Testis (tissue), 3 donors: Measurements from ENCODE around the gene PCNX1. TPM values are rescaled to one million over a fixed set of nuclear protein-coding genes. Genes with fewer than 3 reads are reported as not detected.

Source experiments
- DNase-seq: peaks from one replicate; pipeline ENCODE4 v3.0.0-alpha.2; 2019
- H3K27ac ChIP-seq, 2 donors: fragments of 200-600 bp; sonication (generic); one replicate each; pipeline ENCODE4 v1.5.1; 2019
- H3K27me3 ChIP-seq: fragments of 200-600 bp; sonication (generic); one replicate; pipeline ENCODE4 v1.5.1; 2019
- H3K36me3 ChIP-seq: fragments of 200-600 bp; sonication (generic); one replicate; pipeline ENCODE4 v1.5.1; 2017; ENCODE audit warnings: low read depth; ENCODE audit errors: missing control alignments
- H3K4me1 ChIP-seq: fragments of 200-600 bp; sonication (generic); one replicate; pipeline ENCODE4 v1.5.1; 2019
- H3K4me3 ChIP-seq, 2 donors: fragments of 200-600 bp; sonication (generic); one replicate each; pipeline ENCODE4 v1.5.1; 2017 to 2019
- H3K9me3 ChIP-seq: fragments of 200-600 bp; sonication (generic); one replicate; pipeline ENCODE4 v1.5.1; 2017
- POLR2A ChIP-seq: fragments of 450-650 bp; IDR thresholded peaks from one replicate; pipeline ENCODE4 v1.6.1; 2017; ENCODE audit warnings: antibody characterized with exemption, mild to moderate bottlenecking, moderate library complexity
- WGBS, 2 donors: methylation state at CpG; one replicate each; pipeline ENCODE4 v1.1.5; 2018; 5-methylcytosine and 5-hydroxymethylcytosine counted together
- intact Hi-C: fragments of 100-400 bp; cut with DNase I; formaldehyde crosslinking; loops from one replicate; pipeline ENCODE4 v1.15.1; 2023; ENCODE audit warnings: low total_unique reads
- polyA plus RNA-seq: library from polyadenylated mRNA; stranded (reverse); fragments of 350-450 nt; fragmentation: Illumina TruSeq; extraction: RNeasy Lipid Tissue Mini Kit (QIAGEN cat#74804); gene quantifications from one replicate; pipeline ENCODE4 v1.2.3, GENCODE V29; 2014; ENCODE audit warnings: low read depth, low replicate concordance; ENCODE audit not compliant: insufficient read depth
- total RNA-seq, 2 donors: library from RNA; depleted of rRNA; stranded (reverse); fragments of >200 nt; gene quantifications; one replicate each; pipeline ENCODE4 v1.2.3, GENCODE V29; 2016
- TF ChIP-seq, protein P1 (sequence below), 3 experiments: fragments of 450-650 bp in 2 of 3; fragments of 200-600 bp in 1 of 3; sonication (generic) in 1 of 3; IDR thresholded peaks; one replicate each; pipeline ENCODE4 v1.5.1; 2016 to 2019; ENCODE audit warnings: antibody characterized with exemption in 3 of 3, mild to moderate bottlenecking in 2 of 3, moderate library complexity in 1 of 3

Gene PCNX1
- total and polyA plus RNA-seq, 3 donors from 2014 or later, result 70.9 to 123 (median 105) TPM

- no peak for DNase-seq
- intact Hi-C loops, result no loop called here
- H3K4me1 ChIP-seq, result no peaks in the 10 kb centered on the region
- H3K36me3 ChIP-seq, result no peaks in the 10 kb centered on the region
- H3K27ac ChIP-seq, result no peak overlapping the region
- H3K27me3 ChIP-seq, result no peaks in the 10 kb centered on the region
- TF ChIP-seq POLR2A, result no peak
- 90 to 91% methylated on average over 13 of the region's 13 CpGs for WGBS, 2 donors
- H3K9me3 ChIP-seq, result no peaks in the 10 kb centered on the region
- H3K4me3 ChIP-seq, result no peak overlapping the region
These were observed 95.9 kb downstream of the PCNX1 start for GRCh38 chr14:71003156-71003555.

DNA sequence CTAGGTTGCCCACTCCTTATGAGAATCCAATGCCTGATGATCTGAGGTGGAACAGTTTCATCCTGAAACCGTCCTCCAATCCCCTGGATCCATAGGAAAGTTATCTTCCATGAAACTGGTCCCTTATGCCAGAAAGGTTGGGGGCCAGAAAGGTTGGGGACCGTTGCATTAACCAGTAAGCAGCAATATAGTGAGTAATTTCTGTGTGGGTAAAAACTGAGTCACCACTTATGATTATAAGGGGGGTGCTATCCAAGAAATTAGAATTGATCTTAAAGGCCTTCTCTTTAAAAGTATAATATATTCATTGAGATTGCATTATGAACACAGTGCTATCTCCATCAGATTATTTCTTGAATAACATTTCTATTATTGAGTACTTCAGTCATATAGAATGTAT, 97.2 kb downstream of the PCNX1 start:
- Histone ChIP-seq H3K4me3 (no peak overlapping the region), H3K27me3 (no peaks in the 10 kb centered on the region), H3K27ac (no peak overlapping the region), H3K9me3 (no peaks in the 10 kb centered on the region), H3K36me3 (no peaks in the 10 kb centered on the region), H3K4me1 (no peaks in the 10 kb centered on the region)
- TF ChIP-seq, protein P1, sequence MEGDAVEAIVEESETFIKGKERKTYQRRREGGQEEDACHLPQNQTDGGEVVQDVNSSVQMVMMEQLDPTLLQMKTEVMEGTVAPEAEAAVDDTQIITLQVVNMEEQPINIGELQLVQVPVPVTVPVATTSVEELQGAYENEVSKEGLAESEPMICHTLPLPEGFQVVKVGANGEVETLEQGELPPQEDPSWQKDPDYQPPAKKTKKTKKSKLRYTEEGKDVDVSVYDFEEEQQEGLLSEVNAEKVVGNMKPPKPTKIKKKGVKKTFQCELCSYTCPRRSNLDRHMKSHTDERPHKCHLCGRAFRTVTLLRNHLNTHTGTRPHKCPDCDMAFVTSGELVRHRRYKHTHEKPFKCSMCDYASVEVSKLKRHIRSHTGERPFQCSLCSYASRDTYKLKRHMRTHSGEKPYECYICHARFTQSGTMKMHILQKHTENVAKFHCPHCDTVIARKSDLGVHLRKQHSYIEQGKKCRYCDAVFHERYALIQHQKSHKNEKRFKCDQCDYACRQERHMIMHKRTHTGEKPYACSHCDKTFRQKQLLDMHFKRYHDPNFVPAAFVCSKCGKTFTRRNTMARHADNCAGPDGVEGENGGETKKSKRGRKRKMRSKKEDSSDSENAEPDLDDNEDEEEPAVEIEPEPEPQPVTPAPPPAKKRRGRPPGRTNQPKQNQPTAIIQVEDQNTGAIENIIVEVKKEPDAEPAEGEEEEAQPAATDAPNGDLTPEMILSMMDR (IDR thresholded peaks at IDR 0.05), result no peak
- no peak for TF ChIP-seq POLR2A
- WGBS, 2 donors, result 86 to 97% methylated on average over 2 of the region's 2 CpGs
- DNase-seq, result no peak
- intact Hi-C loops, result no loop called here

DNA sequence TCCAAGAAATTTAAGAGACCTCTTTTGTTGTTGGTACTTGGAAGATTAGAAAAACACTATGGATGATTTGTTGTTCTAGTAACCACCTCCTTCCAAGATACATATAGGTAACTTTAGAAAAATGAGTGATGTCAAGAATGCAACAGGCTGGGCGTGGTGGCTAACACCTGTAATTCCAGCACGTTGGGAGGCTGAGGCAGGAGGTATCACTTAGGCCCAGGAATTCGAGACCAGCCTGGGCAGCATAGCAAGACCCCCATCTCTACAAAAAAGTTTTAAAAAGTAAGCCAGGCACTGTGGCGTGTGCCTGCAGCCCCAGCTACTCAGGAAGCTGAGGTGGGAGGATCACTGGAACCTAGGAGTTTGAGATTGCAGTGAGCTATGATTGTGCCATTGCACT, 97.8 kb downstream of the PCNX1 start:
- Histone ChIP-seq H3K4me3 (no peak overlapping the region), H3K27ac (no peak overlapping the region), H3K9me3 (no peaks in the 10 kb centered on the region), H3K27me3 (no peaks in the 10 kb centered on the region), H3K4me1 (no peaks in the 10 kb centered on the region), H3K36me3 (no peaks in the 10 kb centered on the region)
- TF ChIP-seq, protein P1 (IDR thresholded peaks at IDR 0.05), result no peak
- TF ChIP-seq POLR2A, result no peak
- no peak for DNase-seq
- 89 to 92% methylated on average over 4 of the region's 4 CpGs for WGBS, 2 donors
- intact Hi-C loops, result no loop called here

DNA sequence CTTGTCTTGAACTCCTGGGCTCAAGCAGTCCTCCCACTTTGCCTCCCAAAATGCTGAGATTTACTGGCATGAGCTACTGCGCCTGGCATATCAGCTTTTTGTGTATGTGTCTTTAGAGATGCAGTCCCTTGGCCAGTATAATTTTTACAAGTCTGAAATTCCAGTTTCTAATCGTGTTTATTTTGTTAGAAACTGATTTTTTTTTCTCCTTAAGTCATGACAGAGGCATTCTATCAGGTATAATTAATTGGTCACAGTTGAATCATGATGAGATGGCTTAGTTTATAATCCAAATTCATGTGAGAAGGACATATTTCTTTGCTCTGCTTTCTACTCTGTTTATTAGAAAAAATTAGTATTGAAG, 98.9 kb downstream of the PCNX1 start:
- Histone ChIP-seq H3K4me1 (no peaks in the 10 kb centered on the region), H3K4me3 (no peak overlapping the region), H3K27me3 (no peaks in the 10 kb centered on the region), H3K27ac (no peak overlapping the region), H3K36me3 (no peaks in the 10 kb centered on the region), H3K9me3 (no peaks in the 10 kb centered on the region)
- TF ChIP-seq, protein P1 (IDR thresholded peaks at IDR 0.05), result no peak
- no peak for TF ChIP-seq POLR2A
- no peak for DNase-seq
- intact Hi-C loops, result no loop called here
- 70 to 81% methylated on average over 2 of the region's 2 CpGs for WGBS, 2 donors

- Histone ChIP-seq H3K4me1 (no peaks in the 10 kb centered on the region), H3K9me3 (no peaks in the 10 kb centered on the region), H3K36me3 (no peaks in the 10 kb centered on the region), H3K27ac (no peak overlapping the region), H3K27me3 (no peaks in the 10 kb centered on the region), H3K4me3 (no peak overlapping the region)
- 87 to 94% methylated on average over 1 of the region's 1 CpG for WGBS, 2 donors
- intact Hi-C loops, result no loop called here
- DNase-seq, result no peak
- no peak for TF ChIP-seq POLR2A
- TF ChIP-seq, protein P1 (IDR thresholded peaks at IDR 0.05), result no peak
These were observed 104.2 kb downstream of the PCNX1 start for GRCh38 chr14:71011479-71011878.
